RPMI7951 (cell line): ENCODE measurements around the gene SEPTIN8. TPM values are rescaled to one million over a fixed set of nuclear protein-coding genes. Genes with fewer than 3 reads are reported as not detected.
"Not testable (repeated sequence)": the region's sequence is repeated elsewhere in the genome, so short reads cannot be mapped to it uniquely, and the experiment has no call there.

ENCODE experiments used
- DNase-seq: peaks from one replicate; pipeline ENCODE4 v3.0.0-alpha.2; 2012; ENCODE audit warnings: low read depth
- total RNA-seq: library from RNA; depleted of rRNA; stranded (reverse); fragments of >200 nt; shearing (Covaris generic); gene quantifications from 2 replicates; pipeline ENCODE4 v1.2.3, GENCODE V29; 2014

The SEPTIN8 gene
- total RNA-seq, 1 experiment from 2014 or later, result 44.8 TPM

- no peak for DNase-seq
Measured at GRCh38 chr5:132812781-132813598, 36.0 kb upstream of the SEPTIN8 start, which contains the start of gene SOWAHA. TSS of gene SOWAHA (plus strand) at chr5:132813302. CDS start at chr5:132813622, 320 bp downstream.

- DNase-seq, result no peak
Measured at GRCh38 chr5:132812123-132812765, 35.2 kb upstream of the SEPTIN8 start.

- DNase-seq, result no peak
Measured at GRCh38 chr5:132810605-132811004, 33.6 kb upstream of the SEPTIN8 start.

- no peak for DNase-seq
Measured at GRCh38 chr5:132808866-132809265, 31.8 kb upstream of the SEPTIN8 start.

- DNase-seq, result no peak
Measured at GRCh38 chr5:132808448-132808847, 31.4 kb upstream of the SEPTIN8 start.

GRCh38 chr5:132807163-132807838 is 30.3 kb upstream of the SEPTIN8 start:
- peak; percentile 56 for DNase-seq

GRCh38 chr5:132806804-132807162 is 29.7 kb upstream of the SEPTIN8 start:
- not testable (repeated sequence) for DNase-seq

GRCh38 chr5:132805872-132806271 is 28.8 kb upstream of the SEPTIN8 start:
- not testable (repeated sequence) for DNase-seq

- DNase-seq, result not testable (repeated sequence)
Measured at GRCh38 chr5:132804219-132804618, 27.2 kb upstream of the SEPTIN8 start.

- not testable (repeated sequence) for DNase-seq
Measured at GRCh38 chr5:132802685-132803066, 25.6 kb upstream of the SEPTIN8 start.

GRCh38 chr5:132802044-132802684 is 25.1 kb upstream of the SEPTIN8 start:
- DNase-seq, result no peak

GRCh38 chr5:132800545-132800944 is 23.5 kb upstream of the SEPTIN8 start:
- DNase-seq, result no peak

GRCh38 chr5:132799392-132799791 is 22.4 kb upstream of the SEPTIN8 start:
- DNase-seq, result no peak

- no peak for DNase-seq
Measured at GRCh38 chr5:132797651-132798050, 20.6 kb upstream of the SEPTIN8 start.

GRCh38 chr5:132791026-132791425 is 14.0 kb upstream of the SEPTIN8 start:
- no peak for DNase-seq

- DNase-seq, result no peak
Measured at GRCh38 chr5:132790201-132790865, 13.3 kb upstream of the SEPTIN8 start.

GRCh38 chr5:132788990-132789886 is 12.2 kb upstream of the SEPTIN8 start:
- DNase-seq, result no peak

GRCh38 chr5:132788508-132788907 is 11.5 kb upstream of the SEPTIN8 start:
- no peak for DNase-seq

- peak; percentile 47 for DNase-seq
Measured at GRCh38 chr5:132787076-132787475, 10.0 kb upstream of the SEPTIN8 start.

GRCh38 chr5:132785864-132786263 is 8.8 kb upstream of the SEPTIN8 start:
- no peak for DNase-seq
